ENCODE data around the gene UAP1L1. TPM values are rescaled to one million over a fixed set of nuclear protein-coding genes. Genes with fewer than 3 reads are reported as not detected.

UAP1L1 gene
- total and polyA plus RNA-seq, 2 of the 4 experiments (the other 2 are of a cell fraction) = 2.3 to 9.8 TPM

GRCh38 chr9:137116027-137116507 lies 38.8 kb downstream of the UAP1L1 start:
- dilution Hi-C loops (cut with HindIII; ENCODE audit: low sequenced_read_pairs, unreplicated experiment) = no loop called here
- Histone ChIP-seq H3K4me3 (ENCODE audit: insufficient read depth, low read depth, low read length) (no peak overlapping the region), H4K5ac (ENCODE audit: low read depth, low read length) (no peak overlapping the region), H3K56ac (ENCODE audit: extremely low read depth, insufficient read depth, low read length) (no peak overlapping the region), H4K91ac (ENCODE audit: insufficient read depth, low read depth, low read length) (no peak overlapping the region), H3K9me1 (ENCODE audit: insufficient read depth, low read length) (no peaks in the 10 kb centered on the region), H3K18ac (ENCODE audit: low read depth, low read length) (no peak overlapping the region), H2BK20ac (ENCODE audit: low read depth, low read length) (no peak overlapping the region), H3K27me3 (ENCODE audit: control insufficient read depth, insufficient read depth, low read length) (no peaks in the 10 kb centered on the region), H2BK120ac (ENCODE audit: low read depth, low read length) (no peak overlapping the region), H3K27ac (ENCODE audit: insufficient read depth, low read length) (no peak overlapping the region), H2BK5ac (ENCODE audit: low read depth, low read length, poor library complexity, severe bottlenecking) (no peak overlapping the region), H2AFZ (replicated peaks; ENCODE audit: low read length, poor library complexity) (peak overlapping the region; percentile 32), H3K23ac (ENCODE audit: low read depth, low read length) (no peak overlapping the region), H4K8ac (ENCODE audit: low read depth in 2 of 2, low read length in 2 of 2) (no peak overlapping the region), H3K36me3 (ENCODE audit: control insufficient read depth, insufficient read depth, low read length) (peaks cover 11% of the 10 kb centered on the region), H3K14ac (replicated peaks; ENCODE audit: low read depth, low read length) (no peak overlapping the region; the same call in 1 of the 2 replicates), H2BK15ac (ENCODE audit: low read depth, low read length) (no peak overlapping the region), H3K9me3 (ENCODE audit: control insufficient read depth, insufficient read depth, low read length) (no peaks in the 10 kb centered on the region), H3K4me1 (ENCODE audit: control insufficient read depth, insufficient read depth, low read length) (peaks cover 6% of the 10 kb centered on the region), H3K4me2 (ENCODE audit: low read depth, low read length) (no peak overlapping the region), H2AK9ac (replicated peaks; ENCODE audit: low read depth, low read length, poor library complexity) (no peak overlapping the region), H2AK5ac (ENCODE audit: low read depth, low read length) (no peak overlapping the region), H4K20me1 (ENCODE audit: insufficient read depth, low read length) (no peaks in the 10 kb centered on the region), H3K9ac (ENCODE audit: low read depth, low read length) (no peak overlapping the region), H3K4ac (ENCODE audit: low read depth, low read length) (no peak overlapping the region), H3K79me1 (ENCODE audit: low read depth in 1 of 2, low read length in 2 of 2) (0 out of 4 replicates have a peak, but pooled peaks cover 0 to 3% of the 10 kb centered on the region in 2 experiments)
- intact Hi-C loops (cut with micrococcal nuclease) = no loop called here
- WGBS, 2 experiments (ENCODE audit: extremely low coverage in 2 of 2, insufficient read length in 1 of 2) = 76% methylated on average over 2 of the region's 6 CpGs; no CpG with 5 or more reads in 1 of the 2 experiments
- TF ChIP-seq CEBPB (IDR thresholded peaks at IDR 0.05; ENCODE audit: low read depth, low read length) (no peak), CTCF (conservative IDR thresholded peaks at IDR 0.05; ENCODE audit: low read depth, low read length) (no peak), RCOR1 (IDR thresholded peaks at IDR 0.05; ENCODE audit: insufficient replicate concordance, low read length) (no peak), POLR2A (IDR thresholded peaks at IDR 0.05; ENCODE audit: low read depth, low read length) (no peak)
- no TSS peak for BruUV-seq (replicated peaks)
- POLR2A ChIA-PET (ENCODE audit: unreplicated experiment) = interaction anchor here (0.5 kb wide), 1 partner anchor 114 kb away, joined by 12 read pairs; no protein-coding TSS in a partner anchor
- in situ Hi-C loops (cut with MboI; ENCODE audit: low sequenced_read_pairs) = no loop called here
- no peak for DNase-seq
- CTCF ChIA-PET = no interaction called here
- ATAC-seq (ENCODE audit: low read depth) = no peak
